ENCODE data around the gene OLAH.

The OLAH gene

DNA sequence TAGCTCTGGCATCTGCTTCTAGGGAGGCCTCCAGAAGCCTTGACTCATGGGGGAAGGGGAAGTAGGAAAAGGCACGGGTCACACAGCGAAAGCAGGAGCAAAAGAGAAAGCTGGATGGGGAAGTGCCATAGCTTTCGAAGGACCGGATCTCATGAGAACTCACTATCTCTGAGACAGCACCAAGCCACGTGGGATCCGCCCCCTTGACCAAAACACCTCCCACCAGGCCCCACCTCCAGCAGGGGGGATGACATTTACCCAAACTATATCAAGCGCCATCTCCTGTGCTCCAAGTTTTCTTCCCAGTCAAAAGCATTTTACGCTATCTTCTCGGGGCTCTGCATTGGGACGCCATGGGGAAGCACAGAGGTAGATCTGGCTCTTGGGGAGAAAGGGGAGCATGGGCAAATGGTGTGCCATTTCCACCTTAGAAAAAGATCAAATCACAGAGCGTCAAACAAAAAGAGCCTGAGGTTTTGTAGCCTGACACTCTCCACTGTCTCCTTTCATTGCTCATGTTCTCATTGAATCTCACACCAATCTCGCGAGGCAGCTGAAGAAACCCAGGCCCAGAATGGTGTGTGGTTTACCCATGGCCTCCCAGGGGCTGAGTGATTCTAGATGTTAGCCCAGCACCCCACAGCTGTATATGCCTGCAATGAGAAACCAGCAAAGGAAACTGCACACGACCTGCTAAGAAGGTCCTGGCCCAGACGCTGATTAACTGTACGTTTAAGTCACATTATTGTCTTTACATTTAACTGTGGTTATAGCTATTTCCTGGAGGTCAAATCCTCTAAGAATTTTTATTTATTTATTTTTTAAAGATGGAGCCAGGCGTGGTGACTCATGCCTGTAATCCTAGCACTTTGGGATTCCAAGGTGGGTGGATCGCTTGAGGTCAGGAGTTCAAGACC lies 8.1 kb upstream of the OLAH start:
- Histone ChIP-seq H3K27ac (no peak overlapping the region), H4K20me1 (no peaks in the 10 kb centered on the region), H3K9ac (no peak overlapping the region), H3K4me1 (peaks cover 20% of the 10 kb centered on the region), H3K36me3 (peaks cover 7% of the 10 kb centered on the region; the same call in 1 of the 2 replicates), H3K4me2 (no peak overlapping the region), H3K27me3 (no peaks in the 10 kb centered on the region), H3K9me3 (peaks cover 29% of the 10 kb centered on the region), H3K4me3 (no peak overlapping the region)
- TF ChIP-seq Cebpa-rat (IDR thresholded peaks at IDR 0.05) = no peak

- Histone ChIP-seq H3K36me3 (peaks cover 7% of the 10 kb centered on the region; the same call in 1 of the 2 replicates), H3K4me2 (no peak overlapping the region), H3K4me3 (no peak overlapping the region), H3K27ac (no peak overlapping the region), H3K9ac (no peak overlapping the region), H3K27me3 (no peaks in the 10 kb centered on the region), H3K4me1 (peaks cover 28% of the 10 kb centered on the region), H3K9me3 (peaks cover 36% of the 10 kb centered on the region), H4K20me1 (no peaks in the 10 kb centered on the region)
- TF ChIP-seq Cebpa-rat (IDR thresholded peaks at IDR 0.05) = no peak
Observed at GRCh38 chr10:15037691-15038090, 6.1 kb upstream of the OLAH start.

GRCh38 chr10:15038416-15038815 lies 5.3 kb upstream of the OLAH start:
- Histone ChIP-seq H3K9me3 (peaks cover 40% of the 10 kb centered on the region), H3K4me1 (peaks cover 28% of the 10 kb centered on the region), H3K4me3 (peak overlapping the region; percentile 36; the same call in 1 of the 2 replicates), H3K9ac (no peak overlapping the region), H3K27ac (no peak overlapping the region), H3K4me2 (no peak overlapping the region), H3K27me3 (no peaks in the 10 kb centered on the region), H4K20me1 (no peaks in the 10 kb centered on the region), H3K36me3 (peaks cover 7% of the 10 kb centered on the region; the same call in 1 of the 2 replicates)
- no peak for TF ChIP-seq Cebpa-rat (IDR thresholded peaks at IDR 0.05)

DNA sequence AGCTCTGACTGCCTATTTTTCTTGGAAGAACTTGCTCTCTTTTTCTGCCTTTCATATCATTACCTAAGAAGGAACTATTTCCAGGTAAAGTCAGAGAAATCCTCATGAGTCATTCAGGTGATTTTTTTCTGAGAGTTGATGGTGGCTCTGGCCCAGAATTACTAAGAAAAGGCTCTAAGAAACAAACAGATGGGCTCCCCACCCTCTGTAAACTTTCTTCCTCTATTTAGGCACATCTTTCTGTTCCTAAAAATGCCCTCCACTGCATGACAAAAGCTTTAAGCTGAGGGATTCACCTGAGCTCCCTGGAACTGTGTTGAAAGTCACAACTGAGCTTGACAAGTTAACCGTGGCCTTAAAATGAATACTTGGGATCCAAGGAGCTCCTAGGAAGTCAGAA lies 1.6 kb downstream of the OLAH start:
- H3K27ac ChIP-seq = no peak overlapping the region
- H4K20me1 ChIP-seq = no peaks in the 10 kb centered on the region
- no peaks in the 10 kb centered on the region for H3K27me3 ChIP-seq
- H3K36me3 ChIP-seq = no peaks in the 10 kb centered on the region
- H3K9me3 ChIP-seq = peaks cover 11% of the 10 kb centered on the region
- H3K4me1 ChIP-seq = peaks cover 11% of the 10 kb centered on the region
- no peak overlapping the region for H3K4me3 ChIP-seq
- no peak for TF ChIP-seq Cebpa-rat (IDR thresholded peaks at IDR 0.05)
- H3K4me2 ChIP-seq = no peak overlapping the region
- H3K9ac ChIP-seq = no peak overlapping the region

- H3K36me3 ChIP-seq = no peaks in the 10 kb centered on the region
- H3K27ac ChIP-seq = no peak overlapping the region
- H4K20me1 ChIP-seq = no peaks in the 10 kb centered on the region
- no peak overlapping the region for H3K4me3 ChIP-seq
- H3K4me2 ChIP-seq = no peak overlapping the region
- no peak for TF ChIP-seq Cebpa-rat (IDR thresholded peaks at IDR 0.05)
- H3K9ac ChIP-seq = no peak overlapping the region
- H3K9me3 ChIP-seq = peaks cover 8% of the 10 kb centered on the region
- no peaks in the 10 kb centered on the region for H3K4me1 ChIP-seq
- H3K27me3 ChIP-seq = no peaks in the 10 kb centered on the region
Observed at GRCh38 chr10:15046626-15047025, 2.9 kb downstream of the OLAH start.

- Histone ChIP-seq H3K9ac (no peak overlapping the region), H3K27me3 (no peaks in the 10 kb centered on the region), H3K27ac (no peak overlapping the region), H3K36me3 (no peaks in the 10 kb centered on the region), H3K9me3 (peaks cover 9% of the 10 kb centered on the region), H3K4me3 (no peak overlapping the region), H4K20me1 (no peaks in the 10 kb centered on the region), H3K4me2 (no peak overlapping the region), H3K4me1 (no peaks in the 10 kb centered on the region)
- no peak for TF ChIP-seq Cebpa-rat (IDR thresholded peaks at IDR 0.05)
Observed at GRCh38 chr10:15049533-15049932, 5.8 kb downstream of the OLAH start.

DNA sequence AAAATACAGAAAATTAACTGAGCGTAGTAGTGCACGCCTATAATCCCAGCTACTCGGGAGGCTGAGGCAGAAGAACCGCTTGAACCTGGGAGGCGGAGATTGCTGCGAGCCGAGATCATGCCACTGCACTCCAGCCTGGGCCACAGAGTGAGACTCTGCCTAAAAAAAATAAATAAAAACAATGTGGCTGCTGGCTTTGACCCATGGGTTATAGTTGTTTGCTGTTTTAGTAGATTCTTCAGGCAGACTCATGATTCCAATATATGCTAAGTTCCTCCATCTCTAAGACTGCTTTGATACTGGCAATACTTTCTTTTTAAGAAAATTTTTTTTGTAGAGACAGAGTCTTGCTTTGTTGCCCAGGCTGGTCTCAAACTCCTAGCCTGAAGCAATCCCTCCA lies 8.4 kb downstream of the OLAH start:
- Histone ChIP-seq H3K4me2 (no peak overlapping the region), H3K36me3 (no peaks in the 10 kb centered on the region), H3K9ac (no peak overlapping the region), H3K4me3 (no peak overlapping the region), H4K20me1 (no peaks in the 10 kb centered on the region), H3K27me3 (no peaks in the 10 kb centered on the region), H3K4me1 (no peaks in the 10 kb centered on the region), H3K9me3 (peaks cover 15% of the 10 kb centered on the region), H3K27ac (no peak overlapping the region)
- no peak for TF ChIP-seq Cebpa-rat (IDR thresholded peaks at IDR 0.05)

DNA sequence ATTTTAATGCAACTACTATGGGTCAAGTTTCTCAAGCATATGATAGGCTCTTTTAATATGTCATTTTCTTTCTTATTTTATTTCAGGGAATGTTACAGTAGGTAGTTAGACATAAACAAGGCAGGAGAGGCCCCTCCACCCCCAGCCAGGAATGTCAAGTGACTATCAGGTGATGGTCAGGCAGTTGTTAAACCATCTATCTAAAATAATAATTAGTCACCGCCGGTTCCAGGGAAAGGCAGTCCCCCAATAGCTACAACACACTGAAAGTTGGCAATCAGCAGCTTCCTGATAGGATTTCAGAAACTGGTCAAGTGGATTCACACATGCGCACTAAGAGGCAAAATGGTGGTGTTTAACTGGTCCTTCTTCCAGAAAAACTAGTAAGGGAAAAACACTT lies 9.3 kb downstream of the OLAH start:
- no peak overlapping the region for H3K4me3 ChIP-seq
- H3K4me2 ChIP-seq = no peak overlapping the region
- no peak for TF ChIP-seq Cebpa-rat (IDR thresholded peaks at IDR 0.05)
- H3K9me3 ChIP-seq = peaks cover 15% of the 10 kb centered on the region
- no peak overlapping the region for H3K27ac ChIP-seq
- H3K9ac ChIP-seq = no peak overlapping the region
- H3K27me3 ChIP-seq = no peaks in the 10 kb centered on the region
- no peaks in the 10 kb centered on the region for H4K20me1 ChIP-seq
- no peaks in the 10 kb centered on the region for H3K36me3 ChIP-seq
- no peaks in the 10 kb centered on the region for H3K4me1 ChIP-seq

DNA sequence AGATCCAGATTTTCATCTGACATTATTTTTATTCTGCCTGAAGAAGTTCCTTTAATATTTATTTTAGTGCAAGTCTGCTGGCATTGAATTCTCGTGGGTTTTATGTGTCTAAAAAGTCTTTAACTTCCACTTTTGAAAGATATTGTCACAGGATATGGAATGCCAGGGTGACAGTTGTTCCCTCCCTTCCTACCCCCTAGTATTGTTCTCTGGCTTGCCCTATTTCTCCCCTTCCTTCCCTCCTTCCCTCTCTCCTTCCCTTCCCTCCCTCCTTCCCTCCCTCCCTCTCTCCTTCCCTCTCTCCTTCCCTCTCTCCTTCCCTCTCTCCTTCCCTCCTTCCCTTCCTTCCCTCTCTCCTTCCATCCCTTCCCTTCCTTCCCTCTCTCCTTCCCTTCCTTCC lies 14.9 kb downstream of the OLAH start:
- H4K20me1 ChIP-seq = no peaks in the 10 kb centered on the region
- no peaks in the 10 kb centered on the region for H3K27me3 ChIP-seq
- H3K4me2 ChIP-seq = no peak overlapping the region
- H3K9ac ChIP-seq = no peak overlapping the region
- no peak overlapping the region for H3K27ac ChIP-seq
- H3K4me3 ChIP-seq = no peak overlapping the region
- H3K4me1 ChIP-seq = no peaks in the 10 kb centered on the region
- peaks cover 33% of the 10 kb centered on the region for H3K9me3 ChIP-seq
- no peaks in the 10 kb centered on the region for H3K36me3 ChIP-seq
- no peak for TF ChIP-seq Cebpa-rat (IDR thresholded peaks at IDR 0.05)

- no peak for TF ChIP-seq Cebpa-rat (IDR thresholded peaks at IDR 0.05)
- H3K27me3 ChIP-seq = no peaks in the 10 kb centered on the region
- H4K20me1 ChIP-seq = no peaks in the 10 kb centered on the region
- H3K36me3 ChIP-seq = no peaks in the 10 kb centered on the region
- no peak overlapping the region for H3K9ac ChIP-seq
- peaks cover 24% of the 10 kb centered on the region for H3K9me3 ChIP-seq
- H3K4me3 ChIP-seq = no peak overlapping the region
- H3K4me1 ChIP-seq = no peaks in the 10 kb centered on the region
- no peak overlapping the region for H3K4me2 ChIP-seq
- no peak overlapping the region for H3K27ac ChIP-seq
Observed at GRCh38 chr10:15059914-15060313, 16.2 kb downstream of the OLAH start.

Data from BLaER1 (cell line).